ENCODE results near the gene TSPOAP1.

DNA sequence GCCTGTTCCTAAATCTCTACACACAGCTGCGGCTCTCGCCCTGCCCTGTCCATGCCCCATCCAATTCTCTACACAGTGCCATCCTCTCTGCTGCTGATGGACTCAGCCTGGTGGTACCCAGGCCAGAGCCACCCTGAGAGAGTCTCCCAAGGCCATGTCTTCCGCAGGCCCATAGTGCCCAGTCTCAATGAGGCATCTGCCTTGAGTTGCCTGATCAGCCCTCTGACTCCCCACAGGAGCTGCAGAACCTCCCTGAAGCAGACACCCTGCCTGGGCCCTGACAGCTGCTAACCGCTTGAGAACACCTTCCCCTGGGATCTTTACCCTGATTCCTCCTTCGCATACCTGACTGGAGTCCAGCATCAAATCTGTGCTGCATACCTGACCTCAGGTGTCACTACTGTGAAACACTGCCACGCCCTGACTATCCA, 13.3 kb downstream of the TSPOAP1 start:
- TF ChIP-seq, protein P1, sequence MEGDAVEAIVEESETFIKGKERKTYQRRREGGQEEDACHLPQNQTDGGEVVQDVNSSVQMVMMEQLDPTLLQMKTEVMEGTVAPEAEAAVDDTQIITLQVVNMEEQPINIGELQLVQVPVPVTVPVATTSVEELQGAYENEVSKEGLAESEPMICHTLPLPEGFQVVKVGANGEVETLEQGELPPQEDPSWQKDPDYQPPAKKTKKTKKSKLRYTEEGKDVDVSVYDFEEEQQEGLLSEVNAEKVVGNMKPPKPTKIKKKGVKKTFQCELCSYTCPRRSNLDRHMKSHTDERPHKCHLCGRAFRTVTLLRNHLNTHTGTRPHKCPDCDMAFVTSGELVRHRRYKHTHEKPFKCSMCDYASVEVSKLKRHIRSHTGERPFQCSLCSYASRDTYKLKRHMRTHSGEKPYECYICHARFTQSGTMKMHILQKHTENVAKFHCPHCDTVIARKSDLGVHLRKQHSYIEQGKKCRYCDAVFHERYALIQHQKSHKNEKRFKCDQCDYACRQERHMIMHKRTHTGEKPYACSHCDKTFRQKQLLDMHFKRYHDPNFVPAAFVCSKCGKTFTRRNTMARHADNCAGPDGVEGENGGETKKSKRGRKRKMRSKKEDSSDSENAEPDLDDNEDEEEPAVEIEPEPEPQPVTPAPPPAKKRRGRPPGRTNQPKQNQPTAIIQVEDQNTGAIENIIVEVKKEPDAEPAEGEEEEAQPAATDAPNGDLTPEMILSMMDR (IDR thresholded peaks at IDR 0.05 in 4 of 5, conservative IDR thresholded peaks at IDR 0.05 in 1 of 5): no peak
- no peak for TF ChIP-seq POLR2A (IDR thresholded peaks at IDR 0.05)

Data from gastrocnemius medialis (tissue), 4 donors.